Spleen (tissue), 11 donors: ENCODE measurements around the gene DNAJC28. TPM values are rescaled to one million over a fixed set of nuclear protein-coding genes. Genes with fewer than 3 reads are reported as not detected.
"Not testable (repeated sequence)": the region's sequence is repeated elsewhere in the genome, so short reads cannot be mapped to it uniquely, and the experiment has no call there.

Source experiments
- DNase-seq: peaks from one replicate; pipeline ENCODE4 v3.0.0-alpha.2; 2020
- H3K27ac ChIP-seq, 8 donors: fragments of 200-600 bp; sonication (generic) in 7 of 8; 1 replicate in 4 of 8; 2 replicates in 4 of 8; pipeline versions ENCODE4 v1.5.0 to v1.8.0; 2016 to 2021; ENCODE audit warnings: inconsistent platforms in 4 of 8, mild to moderate bottlenecking in 4 of 8, moderate library complexity in 1 of 8
- H3K27me3 ChIP-seq, 7 donors: fragments of 200-600 bp; sonication (generic) in 6 of 7; replicated peaks in 1 of 7; 1 replicate in 4 of 7; 2 replicates in 3 of 7; pipeline versions ENCODE4 v1.5.0 to v1.8.0; 2016 to 2021; ENCODE audit warnings: inconsistent platforms in 3 of 7, mild to moderate bottlenecking in 1 of 7
- H3K36me3 ChIP-seq, 6 donors: fragments of 200-600 bp; sonication (generic) in 5 of 6; 1 replicate in 4 of 6; 2 replicates in 2 of 6; pipeline versions ENCODE4 v1.5.0 to v1.8.0; 2016 to 2021; ENCODE audit warnings: inconsistent platforms in 2 of 6
- H3K4me1 ChIP-seq, 6 donors: fragments of 200-600 bp; sonication (generic) in 5 of 6; 1 replicate in 3 of 6; 2 replicates in 3 of 6; pipeline versions ENCODE4 v1.5.0 to v1.8.0; 2016 to 2021; ENCODE audit warnings: inconsistent platforms in 3 of 6
- H3K4me3 ChIP-seq, 8 donors: fragments of 200-600 bp; sonication (generic) in 7 of 8; 1 replicate in 4 of 8; 2 replicates in 4 of 8; pipeline versions ENCODE4 v1.5.0 to v1.8.0; 2016 to 2021; ENCODE audit warnings: inconsistent platforms in 4 of 8, mild to moderate bottlenecking in 4 of 8, moderate library complexity in 2 of 8
- H3K9me3 ChIP-seq, 8 donors: fragments of 200-600 bp; sonication (generic) in 7 of 8; 1 replicate in 4 of 8; 2 replicates in 4 of 8; pipeline versions ENCODE4 v1.5.0 to v1.8.0; 2016 to 2021; ENCODE audit warnings: inconsistent platforms in 4 of 8
- CTCF ChIP-seq, 11 experiments: fragments of 200-600 bp in 7 of 11; fragments of 450-650 bp in 4 of 11; sonication (generic) in 4 of 11; IDR thresholded peaks in 8 of 11; conservative IDR thresholded peaks in 3 of 11; 1 replicate in 7 of 11; 2 replicates in 4 of 11; pipeline versions ENCODE4 v1.4.0 to v1.8.0; 2016 to 2021; ENCODE audit warnings: antibody characterized with exemption in 11 of 11, inconsistent platforms in 4 of 11, mild to moderate bottlenecking in 1 of 11
- POLR2A ChIP-seq, 3 donors: fragments of 450-650 bp; IDR thresholded peaks; one replicate each; pipeline ENCODE4 v1.5.1; 2017; ENCODE audit warnings: antibody characterized with exemption in 3 of 3, mild to moderate bottlenecking in 1 of 3
- POLR2AphosphoS5 ChIP-seq, 3 donors: sonication (generic); formaldehyde crosslinking; IDR thresholded peaks; one replicate each; pipeline ENCODE4 v1.5.1; 2017; ENCODE audit warnings: antibody characterized with exemption in 3 of 3
- WGBS, 5 donors: extraction: QIAGEN DNeasy Blood & Tissue Kit in 3 of 5; methylation state at CpG; one replicate each; pipeline versions ENCODE4 v1.1.5 to v1.1.7; 2013 to 2018; 5-methylcytosine and 5-hydroxymethylcytosine counted together
- intact Hi-C: fragments of 100-400 bp; cut with DNase I; formaldehyde crosslinking; loops from one replicate; pipeline ENCODE4 v1.15.0; 2023; ENCODE audit warnings: low total_unique reads
- polyA plus RNA-seq, 3 donors: library from polyadenylated mRNA; stranded (reverse); fragments of 200-250 nt; gene quantifications; one replicate each; pipeline ENCODE4 v1.2.1, GENCODE V29; 2013
- total RNA-seq, 7 donors: library from RNA; depleted of rRNA in 3 of 7; stranded (reverse); fragments of >200 nt in 3 of 7; fragmentation: NEBNext Ultra II Directional in 4 of 7; extraction: Animal tissue kit (Norgen Biotek cat#: 25700) in 4 of 7; gene quantifications; one replicate each; pipeline versions ENCODE4 v1.1.0 to v1.2.1, GENCODE V29; 2016 to 2021
- donor health status: healthy with polysubstance abuse.
- donor health status: DM: no; HTN: no; CAD: no; lungs with moderate emphysema.
- donor health status: DM: no; HTN: no; CAD: no.
- donor health status: Bipolar disorder and iron deficiency.
- donor health status: healthy.
- donor health status: DM: no; HTN: no; CAD: no.
- donor health status: DM: yes; HTN: yes; CAD: no.

DNAJC28 gene
- total and polyA plus RNA-seq, 10 donors = 0.42 to 4.6 (median 1.4) TPM

DNA sequence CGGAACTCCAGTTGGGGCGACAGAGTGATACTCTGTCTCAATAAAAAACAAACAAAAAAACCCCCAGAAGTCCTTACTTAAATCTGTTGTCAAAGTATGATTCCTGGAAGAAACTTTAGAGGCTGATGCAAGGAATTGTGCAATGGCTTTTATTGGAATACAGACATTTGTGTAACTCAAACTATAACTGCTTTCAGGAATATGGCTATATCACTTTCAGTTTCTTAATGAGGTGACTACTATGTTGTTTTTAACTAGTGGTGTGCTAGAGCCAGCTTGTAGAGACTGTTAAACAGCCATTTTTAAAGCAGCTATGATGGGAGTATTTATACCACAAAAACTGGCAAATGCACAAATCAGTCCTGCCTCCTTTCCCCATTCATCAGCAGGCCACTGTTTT, 22.7 kb upstream of the DNAJC28 start:
- peaks cover 6 to 100% (median 83%) of the 10 kb centered on the region in 6 donors for H3K36me3 ChIP-seq
- TF ChIP-seq POLR2AphosphoS5 (IDR thresholded peaks at IDR 0.05) (no peak), POLR2A (IDR thresholded peaks at IDR 0.05) (no peak), CTCF (IDR thresholded peaks at IDR 0.05 in 8 of 11, conservative IDR thresholded peaks at IDR 0.05 in 3 of 11) (no peak)

DNA sequence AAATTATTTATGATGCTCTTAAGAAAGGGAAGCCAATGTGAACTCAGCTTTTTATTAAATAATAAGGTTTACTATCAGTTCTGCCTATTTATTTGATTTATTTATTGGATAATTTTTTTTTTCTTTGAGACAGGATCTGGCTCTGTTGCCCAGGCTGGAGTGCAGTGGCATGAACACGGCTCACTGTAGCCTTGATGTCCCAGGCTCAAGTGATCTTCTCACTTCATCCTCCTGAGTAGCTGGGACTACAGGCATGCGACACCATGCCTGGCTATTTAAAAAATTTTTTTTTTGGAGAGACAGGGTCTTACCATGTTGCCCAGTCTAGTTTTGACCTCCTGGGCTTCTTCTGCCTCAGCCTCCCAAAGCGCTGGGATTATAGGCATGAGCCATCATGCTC, 21.0 kb upstream of the DNAJC28 start:
- WGBS, 5 donors = 93 to 100% (median 97%) methylated on average over 3 of the region's 3 CpGs
- H3K27ac ChIP-seq = no peak overlapping the region
- TF ChIP-seq POLR2A (IDR thresholded peaks at IDR 0.05) = no peak
- no peak for TF ChIP-seq CTCF (IDR thresholded peaks at IDR 0.05 in 8 of 11, conservative IDR thresholded peaks at IDR 0.05 in 3 of 11)
- H3K4me1 ChIP-seq = peaks cover 0 to 13% (median 2%) of the 10 kb centered on the region in 6 donors
- no peaks in the 10 kb centered on the region for H3K27me3 ChIP-seq
- no peak overlapping the region for H3K4me3 ChIP-seq
- no peak for DNase-seq
- peaks cover 6 to 100% (median 80%) of the 10 kb centered on the region in 6 donors for H3K36me3 ChIP-seq
- intact Hi-C loops = no loop called here
- no peaks in the 10 kb centered on the region for H3K9me3 ChIP-seq

More for the DNA sequence above, 22.7 kb upstream of the DNAJC28 start:
- intact Hi-C loops = no loop called here
- 80 to 90% (median 88%) methylated on average over 2 of the region's 2 CpGs for WGBS, 5 donors
- no peak for DNase-seq
- H3K27ac ChIP-seq = peak overlapping the region in 5 of 8 donors; percentile 5 to 54 (median 49)
- peaks cover 0 to 13% (median 2%) of the 10 kb centered on the region in 6 donors for H3K4me1 ChIP-seq
- no peaks in the 10 kb centered on the region for H3K9me3 ChIP-seq
- no peak overlapping the region for H3K4me3 ChIP-seq
- no peaks in the 10 kb centered on the region for H3K27me3 ChIP-seq

DNA sequence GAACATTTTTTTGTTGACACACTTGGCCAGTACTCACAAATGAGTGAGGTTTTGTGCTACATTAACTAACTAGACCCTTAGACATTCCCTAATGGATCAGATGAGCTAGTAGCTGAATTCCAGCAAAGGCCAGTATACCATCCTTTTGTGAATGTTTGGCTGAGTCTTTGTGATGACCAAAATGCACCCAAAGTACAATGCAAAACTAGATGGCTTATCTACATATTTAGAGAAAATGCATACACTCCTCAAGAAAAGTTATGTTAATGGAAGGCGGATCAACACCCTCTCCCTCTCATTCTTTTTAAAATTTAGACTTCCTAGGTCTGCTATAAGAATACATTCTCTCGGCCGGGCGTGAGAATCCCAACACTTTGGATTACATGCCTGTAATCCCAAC, 20.1 kb upstream of the DNAJC28 start:
- no peak for DNase-seq
- no peak for TF ChIP-seq POLR2A (IDR thresholded peaks at IDR 0.05)
- TF ChIP-seq POLR2AphosphoS5 (IDR thresholded peaks at IDR 0.05) = no peak
- no peaks in the 10 kb centered on the region for H3K9me3 ChIP-seq
- intact Hi-C loops = no loop called here
- peaks cover 1 to 100% (median 77%) of the 10 kb centered on the region in 6 donors for H3K36me3 ChIP-seq
- no peak overlapping the region for H3K27ac ChIP-seq
- H3K4me3 ChIP-seq = no peak overlapping the region
- H3K4me1 ChIP-seq = peaks cover 0 to 13% (median 2%) of the 10 kb centered on the region in 6 donors
- WGBS, 5 donors = 96 to 100% (median 98%) methylated on average over 4 of the region's 4 CpGs
- H3K27me3 ChIP-seq = no peaks in the 10 kb centered on the region

GRCh38 chr21:33510826-33511225, 19.3 kb upstream of the DNAJC28 start:
- no peak overlapping the region for H3K4me3 ChIP-seq
- H3K27me3 ChIP-seq = no peaks in the 10 kb centered on the region
- no peak overlapping the region for H3K27ac ChIP-seq
- DNase-seq = no peak
- peaks cover 0 to 100% (median 70%) of the 10 kb centered on the region in 6 donors for H3K36me3 ChIP-seq
- intact Hi-C loops = no loop called here
- H3K4me1 ChIP-seq = peaks cover 0 to 13% (median 2%) of the 10 kb centered on the region in 6 donors
- no peaks in the 10 kb centered on the region for H3K9me3 ChIP-seq
- 92 to 97% (median 95%) methylated on average over 8 of the region's 8 CpGs for WGBS, 5 donors
- TF ChIP-seq POLR2AphosphoS5 (IDR thresholded peaks at IDR 0.05) = no peak
- no peak for TF ChIP-seq POLR2A (IDR thresholded peaks at IDR 0.05)
- TF ChIP-seq CTCF (IDR thresholded peaks at IDR 0.05 in 8 of 11, conservative IDR thresholded peaks at IDR 0.05 in 3 of 11) = no peak

DNA sequence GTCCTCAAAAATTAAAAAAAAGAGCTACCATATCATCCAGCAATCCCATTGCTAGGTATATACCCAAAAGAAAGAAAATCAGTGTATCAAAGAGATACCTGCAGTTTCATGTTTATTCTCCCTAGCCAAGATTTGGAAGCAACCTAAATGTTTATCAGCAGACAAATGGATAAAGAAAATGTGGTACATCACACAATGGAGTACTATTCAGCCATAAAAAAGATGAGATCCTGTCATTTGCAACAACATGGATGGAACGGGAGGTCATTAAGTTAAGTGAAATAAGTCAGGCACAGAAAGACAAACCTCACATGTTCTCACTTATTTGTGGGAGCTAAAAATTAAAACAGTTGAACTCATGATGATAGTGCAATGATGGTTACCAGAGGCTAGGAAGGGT, 15.5 kb upstream of the DNAJC28 start:
- H3K9me3 ChIP-seq, H3K4me1 ChIP-seq, DNase-seq, intact Hi-C loops, H3K4me3 ChIP-seq, H3K27ac ChIP-seq, H3K27me3 ChIP-seq: not testable (repeated sequence)
- H3K36me3 ChIP-seq = peaks cover 3 to 100% (median 55%) of the 10 kb centered on the region in 6 donors
- WGBS, 5 donors = 93 to 100% (median 98%) methylated on average over 1 of the region's 1 CpG
